HepG2 (cell line): Measurements from ENCODE around the gene SP140L.

Experiments
- AKAP8 ChIP-seq: sonication (generic); formaldehyde crosslinking; IDR thresholded peaks from 2 replicates; pipeline ENCODE4 v1.5.1; 2020; ENCODE audit warnings: mild to moderate bottlenecking, missing genetic modification reagents
- ARNT2 ChIP-seq: sonication (generic); formaldehyde crosslinking; IDR thresholded peaks from 2 replicates; pipeline ENCODE4 v1.8.0; 2022; ENCODE audit warnings: mild to moderate bottlenecking, low read depth, missing genetic modification reagents, moderate library complexity
- CEBPB ChIP-seq: IDR thresholded peaks from 2 replicates; pipeline ENCODE4 v1.6.1; 2011; ENCODE audit warnings: low read depth, low read length, improper control_type of control experiment, borderline replicate concordance
- HMG20B ChIP-seq: conservative IDR thresholded peaks from 2 replicates; pipeline ENCODE4 v1.6.1; 2016; ENCODE audit warnings: missing genetic modification reagents, missing compliant biosample characterization
- SIN3A ChIP-seq: IDR thresholded peaks from 2 replicates; pipeline ENCODE4 v1.6.1; 2011; ENCODE audit warnings: low read depth, mild to moderate bottlenecking, control low read depth, low read length, borderline replicate concordance
- SIN3B ChIP-seq: fragments of 150-350 bp; IDR thresholded peaks from 2 replicates; pipeline ENCODE4 v1.6.1; 2014; ENCODE audit warnings: low read length
- ZNF121 ChIP-seq: sonication (generic); formaldehyde crosslinking; IDR thresholded peaks from 2 replicates; pipeline ENCODE4 v1.5.0; 2020; ENCODE audit warnings: mild to moderate bottlenecking, missing genetic modification reagents
- ZNF644 ChIP-seq: IDR thresholded peaks from 2 replicates; pipeline ENCODE4 v1.6.1; 2016; ENCODE audit warnings: low read depth
- TF ChIP-seq, protein P1 (sequence below), 2 experiments: sonication (generic) in 1 of 2; formaldehyde crosslinking in 1 of 2; IDR thresholded peaks; 2 replicates each; pipeline versions ENCODE4 v1.5.1 to v1.6.1; 2011 to 2020; ENCODE audit warnings: borderline replicate concordance in 1 of 2, low read depth in 1 of 2, low read length in 1 of 2, mild to moderate bottlenecking in 1 of 2, missing genetic modification reagents in 1 of 2, moderate library complexity in 1 of 2
- TF ChIP-seq, protein P2 (sequence below): sonication (generic); formaldehyde crosslinking; IDR thresholded peaks from 2 replicates; pipeline ENCODE4 v1.5.0; 2020; ENCODE audit warnings: mild to moderate bottlenecking, missing genetic modification reagents, moderate library complexity
- TF ChIP-seq, protein P3 (sequence below): fragments of 450-650 bp; IDR thresholded peaks from 2 replicates; pipeline ENCODE4 v1.6.1; 2016
- TF ChIP-seq, protein P4 (sequence below): sonication (generic); formaldehyde crosslinking; IDR thresholded peaks from 2 replicates; pipeline ENCODE4 v1.8.0; 2022; ENCODE audit warnings: missing genetic modification reagents, mild to moderate bottlenecking, borderline replicate concordance

DNA sequence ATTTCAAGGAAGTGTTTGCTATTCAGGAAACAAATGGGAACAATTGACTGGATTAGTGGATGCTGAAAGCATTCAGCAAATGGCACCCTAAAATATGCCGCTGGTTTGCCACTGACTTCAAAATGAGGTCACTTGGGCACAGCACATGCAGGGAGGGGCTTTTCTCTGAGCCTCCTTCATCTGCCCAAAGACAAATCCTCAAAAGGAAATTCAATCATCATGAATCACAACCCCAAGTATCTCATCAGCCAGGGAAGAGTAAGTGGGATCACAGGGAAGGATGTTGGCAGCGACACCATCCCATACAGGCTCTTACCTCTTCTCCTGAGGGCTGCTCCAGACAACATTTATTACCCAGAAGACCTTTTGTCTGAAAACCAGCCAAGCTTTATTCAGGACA, 14.4 kb upstream of the SP140L start:
- no peak for TF ChIP-seq SIN3A
- TF ChIP-seq HMG20B: no peak
- no peak for TF ChIP-seq ARNT2 (CRISPR knock-in tag)
- TF ChIP-seq SIN3B: no peak
- TF ChIP-seq ZNF121 (CRISPR knock-in tag): no peak
- TF ChIP-seq CEBPB: no peak
- TF ChIP-seq AKAP8 (CRISPR knock-in tag): no peak
- TF ChIP-seq, protein P1, sequence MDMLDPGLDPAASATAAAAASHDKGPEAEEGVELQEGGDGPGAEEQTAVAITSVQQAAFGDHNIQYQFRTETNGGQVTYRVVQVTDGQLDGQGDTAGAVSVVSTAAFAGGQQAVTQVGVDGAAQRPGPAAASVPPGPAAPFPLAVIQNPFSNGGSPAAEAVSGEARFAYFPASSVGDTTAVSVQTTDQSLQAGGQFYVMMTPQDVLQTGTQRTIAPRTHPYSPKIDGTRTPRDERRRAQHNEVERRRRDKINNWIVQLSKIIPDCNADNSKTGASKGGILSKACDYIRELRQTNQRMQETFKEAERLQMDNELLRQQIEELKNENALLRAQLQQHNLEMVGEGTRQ (IDR thresholded peaks at IDR 0.05; ENCODE audit: low read depth, low read length): no peak
- TF ChIP-seq, protein P1 (CRISPR knock-in tag; IDR thresholded peaks at IDR 0.05; ENCODE audit: borderline replicate concordance): no peak
- TF ChIP-seq, protein P2, sequence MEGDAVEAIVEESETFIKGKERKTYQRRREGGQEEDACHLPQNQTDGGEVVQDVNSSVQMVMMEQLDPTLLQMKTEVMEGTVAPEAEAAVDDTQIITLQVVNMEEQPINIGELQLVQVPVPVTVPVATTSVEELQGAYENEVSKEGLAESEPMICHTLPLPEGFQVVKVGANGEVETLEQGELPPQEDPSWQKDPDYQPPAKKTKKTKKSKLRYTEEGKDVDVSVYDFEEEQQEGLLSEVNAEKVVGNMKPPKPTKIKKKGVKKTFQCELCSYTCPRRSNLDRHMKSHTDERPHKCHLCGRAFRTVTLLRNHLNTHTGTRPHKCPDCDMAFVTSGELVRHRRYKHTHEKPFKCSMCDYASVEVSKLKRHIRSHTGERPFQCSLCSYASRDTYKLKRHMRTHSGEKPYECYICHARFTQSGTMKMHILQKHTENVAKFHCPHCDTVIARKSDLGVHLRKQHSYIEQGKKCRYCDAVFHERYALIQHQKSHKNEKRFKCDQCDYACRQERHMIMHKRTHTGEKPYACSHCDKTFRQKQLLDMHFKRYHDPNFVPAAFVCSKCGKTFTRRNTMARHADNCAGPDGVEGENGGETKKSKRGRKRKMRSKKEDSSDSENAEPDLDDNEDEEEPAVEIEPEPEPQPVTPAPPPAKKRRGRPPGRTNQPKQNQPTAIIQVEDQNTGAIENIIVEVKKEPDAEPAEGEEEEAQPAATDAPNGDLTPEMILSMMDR: no peak
- TF ChIP-seq, protein P3, sequence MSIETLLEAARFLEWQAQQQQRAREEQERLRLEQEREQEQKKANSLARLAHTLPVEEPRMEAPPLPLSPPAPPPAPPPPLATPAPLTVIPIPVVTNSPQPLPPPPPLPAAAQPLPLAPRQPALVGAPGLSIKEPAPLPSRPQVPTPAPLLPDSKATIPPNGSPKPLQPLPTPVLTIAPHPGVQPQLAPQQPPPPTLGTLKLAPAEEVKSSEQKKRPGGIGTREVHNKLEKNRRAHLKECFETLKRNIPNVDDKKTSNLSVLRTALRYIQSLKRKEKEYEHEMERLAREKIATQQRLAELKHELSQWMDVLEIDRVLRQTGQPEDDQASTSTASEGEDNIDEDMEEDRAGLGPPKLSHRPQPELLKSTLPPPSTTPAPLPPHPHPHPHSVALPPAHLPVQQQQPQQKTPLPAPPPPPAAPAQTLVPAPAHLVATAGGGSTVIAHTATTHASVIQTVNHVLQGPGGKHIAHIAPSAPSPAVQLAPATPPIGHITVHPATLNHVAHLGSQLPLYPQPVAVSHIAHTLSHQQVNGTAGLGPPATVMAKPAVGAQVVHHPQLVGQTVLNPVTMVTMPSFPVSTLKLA: no peak
- TF ChIP-seq, protein P4, sequence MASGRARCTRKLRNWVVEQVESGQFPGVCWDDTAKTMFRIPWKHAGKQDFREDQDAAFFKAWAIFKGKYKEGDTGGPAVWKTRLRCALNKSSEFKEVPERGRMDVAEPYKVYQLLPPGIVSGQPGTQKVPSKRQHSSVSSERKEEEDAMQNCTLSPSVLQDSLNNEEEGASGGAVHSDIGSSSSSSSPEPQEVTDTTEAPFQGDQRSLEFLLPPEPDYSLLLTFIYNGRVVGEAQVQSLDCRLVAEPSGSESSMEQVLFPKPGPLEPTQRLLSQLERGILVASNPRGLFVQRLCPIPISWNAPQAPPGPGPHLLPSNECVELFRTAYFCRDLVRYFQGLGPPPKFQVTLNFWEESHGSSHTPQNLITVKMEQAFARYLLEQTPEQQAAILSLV: no peak
- no peak for TF ChIP-seq ZNF644 (CRISPR knock-in tag)
